A673 (cell line): ENCODE data around the gene PHF10.

Source experiments
- CTCF ChIP-seq: fragments of 300-800, 200-600 bp; sonication (generic); conservative IDR thresholded peaks from 2 replicates; pipeline ENCODE4 v1.5.1; 2017; ENCODE audit warnings: low read depth, mild to moderate bottlenecking, antibody characterized with exemption, low read length, moderate library complexity, mixed read lengths
- EZH2 ChIP-seq: fragments of 200-600 bp; sonication (generic); IDR thresholded peaks from 2 replicates; pipeline ENCODE4 v1.6.1; 2017; ENCODE audit warnings: borderline replicate concordance, low read depth, mild to moderate bottlenecking, mixed read lengths, antibody characterized with exemption, low read length; ENCODE audit not compliant: poor library complexity, severe bottlenecking

GRCh38 chr6:169669889-169670288 lies 54.4 kb downstream of the PHF10 start:
- TF ChIP-seq CTCF (no peak), EZH2 (no peak)
